Measurements from ENCODE around the gene ETS1. TPM values are rescaled to one million over a fixed set of nuclear protein-coding genes. Genes with fewer than 3 reads are reported as not detected.

The ETS1 gene
- total RNA-seq, 2 donors from 2014 or later = 34.3 to 36.4 TPM

- 86 to 88% methylated on average over 1 to 3 of the region's 3 CpGs for WGBS, 2 experiments (ENCODE audit: insufficient coverage in 1 of 2, insufficient read length in 1 of 2)
- DNase-seq = peak; percentile 6
- Histone ChIP-seq H3K4me3 (ENCODE audit: low read length) (no peak overlapping the region), H3K9me3 (ENCODE audit: control insufficient read depth, low read length) (no peaks in the 10 kb centered on the region), H3K4me1 (ENCODE audit: control insufficient read depth, insufficient read depth, low read length) (peaks cover 22% of the 10 kb centered on the region), H3K27me3 (ENCODE audit: control insufficient read depth, insufficient read depth, low read length, poor library complexity, severe bottlenecking) (peaks cover 11% of the 10 kb centered on the region), H3K9ac (ENCODE audit: extremely low read depth, low read length, poor library complexity, severe bottlenecking) (no peak overlapping the region), H3K27ac (ENCODE audit: low read depth, low read length) (no peak overlapping the region), H3K36me3 (ENCODE audit: control insufficient read depth, insufficient read depth, low read length) (no peaks in the 10 kb centered on the region)
- H3K27me3 Mint-ChIP-seq (ENCODE audit: insufficient read depth) = peaks cover 15% of the 10 kb centered on the region
- no peak overlapping the region for H3K27ac Mint-ChIP-seq
- H3K4me3 Mint-ChIP-seq = no peak overlapping the region
- H3K36me3 Mint-ChIP-seq (ENCODE audit: low read depth) = no peaks in the 10 kb centered on the region
- TF ChIP-seq, protein P1, sequence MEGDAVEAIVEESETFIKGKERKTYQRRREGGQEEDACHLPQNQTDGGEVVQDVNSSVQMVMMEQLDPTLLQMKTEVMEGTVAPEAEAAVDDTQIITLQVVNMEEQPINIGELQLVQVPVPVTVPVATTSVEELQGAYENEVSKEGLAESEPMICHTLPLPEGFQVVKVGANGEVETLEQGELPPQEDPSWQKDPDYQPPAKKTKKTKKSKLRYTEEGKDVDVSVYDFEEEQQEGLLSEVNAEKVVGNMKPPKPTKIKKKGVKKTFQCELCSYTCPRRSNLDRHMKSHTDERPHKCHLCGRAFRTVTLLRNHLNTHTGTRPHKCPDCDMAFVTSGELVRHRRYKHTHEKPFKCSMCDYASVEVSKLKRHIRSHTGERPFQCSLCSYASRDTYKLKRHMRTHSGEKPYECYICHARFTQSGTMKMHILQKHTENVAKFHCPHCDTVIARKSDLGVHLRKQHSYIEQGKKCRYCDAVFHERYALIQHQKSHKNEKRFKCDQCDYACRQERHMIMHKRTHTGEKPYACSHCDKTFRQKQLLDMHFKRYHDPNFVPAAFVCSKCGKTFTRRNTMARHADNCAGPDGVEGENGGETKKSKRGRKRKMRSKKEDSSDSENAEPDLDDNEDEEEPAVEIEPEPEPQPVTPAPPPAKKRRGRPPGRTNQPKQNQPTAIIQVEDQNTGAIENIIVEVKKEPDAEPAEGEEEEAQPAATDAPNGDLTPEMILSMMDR (conservative IDR thresholded peaks at IDR 0.05) = no peak
- no peaks in the 10 kb centered on the region for H3K9me3 Mint-ChIP-seq
- peaks cover 43% of the 10 kb centered on the region for H3K4me1 Mint-ChIP-seq
Observed at GRCh38 chr11:128595775-128596174, 8.4 kb upstream of the ETS1 start.

DNA sequence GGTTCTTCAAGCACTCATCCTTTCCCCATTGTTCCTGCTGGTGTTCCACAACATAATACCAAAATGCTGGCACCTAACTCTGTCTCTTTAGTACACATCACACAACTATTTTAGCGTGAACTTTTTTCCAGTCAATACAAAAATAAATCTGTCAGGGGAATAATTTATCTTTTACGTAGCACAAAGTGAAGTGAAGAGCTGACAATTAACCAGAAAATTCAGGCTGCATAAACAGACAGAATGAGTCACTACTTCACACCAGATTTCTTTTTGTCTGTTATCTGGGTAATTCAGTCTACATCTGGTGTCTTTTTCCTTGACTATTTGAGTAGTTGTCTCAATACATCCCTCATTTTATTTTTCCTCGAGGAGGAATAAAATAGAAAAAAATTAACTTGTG is 7.9 kb upstream of the ETS1 start:
- Histone ChIP-seq H3K9me3 (ENCODE audit: control insufficient read depth, low read length) (peaks cover under 1% of the 10 kb centered on the region), H3K36me3 (ENCODE audit: control insufficient read depth, insufficient read depth, low read length) (no peaks in the 10 kb centered on the region), H3K27me3 (ENCODE audit: control insufficient read depth, insufficient read depth, low read length, poor library complexity, severe bottlenecking) (peaks cover 15% of the 10 kb centered on the region), H3K4me3 (ENCODE audit: low read length) (no peak overlapping the region), H3K27ac (ENCODE audit: low read depth, low read length) (no peak overlapping the region), H3K4me1 (ENCODE audit: control insufficient read depth, insufficient read depth, low read length) (peaks cover 22% of the 10 kb centered on the region), H3K9ac (ENCODE audit: extremely low read depth, low read length, poor library complexity, severe bottlenecking) (no peak overlapping the region)
- H3K4me1 Mint-ChIP-seq = peaks cover 43% of the 10 kb centered on the region
- TF ChIP-seq, protein P1 (conservative IDR thresholded peaks at IDR 0.05) = no peak
- H3K27me3 Mint-ChIP-seq (ENCODE audit: insufficient read depth) = peaks cover 15% of the 10 kb centered on the region
- H3K9me3 Mint-ChIP-seq = no peaks in the 10 kb centered on the region
- DNase-seq = no peak
- WGBS, 2 experiments (ENCODE audit: insufficient coverage in 1 of 2, insufficient read length in 1 of 2) = 84 to 100% methylated on average over 1 to 3 of the region's 3 CpGs
- no peaks in the 10 kb centered on the region for H3K36me3 Mint-ChIP-seq (ENCODE audit: low read depth)
- H3K27ac Mint-ChIP-seq = no peak overlapping the region
- no peak overlapping the region for H3K4me3 Mint-ChIP-seq

DNA sequence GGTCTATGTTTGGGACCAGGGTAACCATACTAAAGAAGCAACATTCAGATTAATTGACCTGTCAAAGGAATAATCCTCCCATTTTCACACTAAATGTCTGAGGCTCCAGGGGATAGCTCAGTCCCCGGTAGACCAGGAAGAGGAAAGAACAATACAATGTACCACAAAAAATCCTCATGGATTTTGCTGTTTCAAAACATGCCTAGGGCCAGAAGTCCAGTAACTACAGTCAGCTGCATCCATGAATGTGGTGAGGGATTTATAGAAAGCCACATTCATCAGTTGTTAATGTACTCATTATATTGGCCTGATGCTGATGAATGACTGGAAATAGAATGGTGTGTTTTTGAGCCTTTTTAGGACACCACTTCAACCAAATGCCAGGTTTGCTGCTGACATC is 6.9 kb upstream of the ETS1 start:
- H3K27me3 Mint-ChIP-seq (ENCODE audit: insufficient read depth) = peaks cover 20% of the 10 kb centered on the region
- H3K4me1 Mint-ChIP-seq = peaks cover 43% of the 10 kb centered on the region
- no peak overlapping the region for H3K27ac Mint-ChIP-seq
- Histone ChIP-seq H3K4me1 (ENCODE audit: control insufficient read depth, insufficient read depth, low read length) (peaks cover 22% of the 10 kb centered on the region), H3K36me3 (ENCODE audit: control insufficient read depth, insufficient read depth, low read length) (no peaks in the 10 kb centered on the region), H3K27me3 (ENCODE audit: control insufficient read depth, insufficient read depth, low read length, poor library complexity, severe bottlenecking) (peaks cover 15% of the 10 kb centered on the region), H3K4me3 (ENCODE audit: low read length) (no peak overlapping the region), H3K27ac (ENCODE audit: low read depth, low read length) (no peak overlapping the region), H3K9ac (ENCODE audit: extremely low read depth, low read length, poor library complexity, severe bottlenecking) (no peak overlapping the region), H3K9me3 (ENCODE audit: control insufficient read depth, low read length) (peaks cover 4% of the 10 kb centered on the region)
- 86% methylated on average over 1 of the region's 1 CpG; no CpG with 5 or more reads in 1 of the 2 experiments for WGBS, 2 experiments (ENCODE audit: insufficient coverage in 1 of 2, insufficient read length in 1 of 2)
- no peaks in the 10 kb centered on the region for H3K36me3 Mint-ChIP-seq (ENCODE audit: low read depth)
- TF ChIP-seq, protein P1 (conservative IDR thresholded peaks at IDR 0.05) = no peak
- no peak for DNase-seq
- no peak overlapping the region for H3K4me3 Mint-ChIP-seq
- no peaks in the 10 kb centered on the region for H3K9me3 Mint-ChIP-seq
